ENCODE data around the gene CEMP1. TPM values are rescaled to one million over a fixed set of nuclear protein-coding genes. Genes with fewer than 3 reads are reported as not detected.

Gene CEMP1
- total RNA-seq, 2 experiments from 2014 or later, result 0.25 to 0.55 TPM

DNA sequence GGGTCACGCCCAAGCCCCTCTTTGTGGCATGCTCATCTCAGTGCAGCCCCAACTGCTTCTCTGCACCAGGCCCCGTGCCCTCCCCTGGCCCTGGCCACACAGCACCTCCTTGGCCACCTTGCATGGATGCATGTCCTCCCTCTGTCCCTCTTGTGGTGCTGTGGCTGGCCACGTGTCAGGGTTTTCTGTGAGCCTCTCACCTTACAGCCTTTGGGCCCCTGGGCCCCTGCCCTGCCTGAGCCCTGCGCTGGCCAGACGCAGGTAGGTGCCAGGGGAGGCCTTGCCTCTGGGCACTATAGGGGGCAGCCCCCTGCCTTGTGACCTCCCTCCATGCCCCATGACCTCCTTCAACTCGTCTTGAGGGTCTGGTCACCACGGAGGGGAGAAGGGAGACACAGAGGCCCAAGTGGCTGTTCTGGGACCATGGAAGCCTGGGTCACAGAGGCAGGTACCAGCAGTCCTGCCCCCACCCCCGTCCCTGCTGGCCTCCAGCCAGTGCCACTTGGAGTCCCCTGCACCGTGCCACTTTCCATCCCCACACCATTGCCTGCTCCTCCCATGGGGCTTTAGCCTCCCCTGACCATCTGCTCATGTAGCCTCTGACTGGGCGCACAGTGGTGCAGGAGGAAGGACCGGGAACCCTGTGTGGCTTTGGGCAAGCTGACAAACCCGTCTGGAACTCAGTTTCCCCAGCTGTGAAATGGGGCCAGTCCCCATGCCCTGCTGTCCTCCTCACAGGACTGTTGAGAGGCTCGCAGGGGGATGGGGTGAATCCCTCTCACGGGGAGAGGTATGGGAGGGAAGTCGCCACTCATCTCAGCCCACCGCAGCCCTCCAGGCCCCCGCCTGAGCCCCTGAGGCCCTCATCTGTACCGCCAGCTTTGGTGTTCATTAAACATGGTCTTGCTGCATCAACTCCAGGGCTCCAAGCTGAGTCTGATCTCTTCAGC, 29.0 kb downstream of the CEMP1 start:
- no peak overlapping the region for H2AFZ ChIP-seq (ENCODE audit: low read length)
- no peaks in the 10 kb centered on the region for H4K20me1 ChIP-seq (ENCODE audit: insufficient read depth, low read length)
- peaks cover 18% of the 10 kb centered on the region for H3K4me1 ChIP-seq (ENCODE audit: insufficient read depth, low read length, poor library complexity, severe bottlenecking)
- intact Hi-C loops (cut with micrococcal nuclease; ENCODE audit: unreplicated experiment), result loop anchor here (1.0 to 2.0 kb wide), 2 partner anchors 27 to 72 kb away; partner anchors contain the start of gene TBC1D24
- ChIA-PET CTCF (ENCODE audit: unreplicated experiment) (no interaction called here), POLR2A (interaction anchor here (1.0 kb wide), 1 partner anchor 32 kb away, joined by 3 read pairs; no protein-coding TSS in a partner anchor)
- no peaks in the 10 kb centered on the region for H3K79me2 ChIP-seq (ENCODE audit: insufficient read depth, low read depth, low read length)
- H3K9me3 ChIP-seq (ENCODE audit: low read length), result no peaks in the 10 kb centered on the region
- H3K4me2 ChIP-seq (ENCODE audit: low read length), result no peak overlapping the region; the same call in 1 of the 2 replicates
- H3K27ac ChIP-seq (ENCODE audit: low read depth, low read length, poor library complexity, severe bottlenecking), result no peak overlapping the region
- BruUV-seq (replicated peaks), result no TSS peak
- H3K36me3 ChIP-seq (ENCODE audit: insufficient read depth, low read length), result peaks cover 27% of the 10 kb centered on the region
- H3K4me3 ChIP-seq (ENCODE audit: low read depth, low read length, poor library complexity, severe bottlenecking), result no peak overlapping the region
- no peak for TF ChIP-seq EZH2phosphoT487 (IDR thresholded peaks at IDR 0.05; ENCODE audit: borderline replicate concordance, low read depth, low read length)
- TF ChIP-seq, protein P1, sequence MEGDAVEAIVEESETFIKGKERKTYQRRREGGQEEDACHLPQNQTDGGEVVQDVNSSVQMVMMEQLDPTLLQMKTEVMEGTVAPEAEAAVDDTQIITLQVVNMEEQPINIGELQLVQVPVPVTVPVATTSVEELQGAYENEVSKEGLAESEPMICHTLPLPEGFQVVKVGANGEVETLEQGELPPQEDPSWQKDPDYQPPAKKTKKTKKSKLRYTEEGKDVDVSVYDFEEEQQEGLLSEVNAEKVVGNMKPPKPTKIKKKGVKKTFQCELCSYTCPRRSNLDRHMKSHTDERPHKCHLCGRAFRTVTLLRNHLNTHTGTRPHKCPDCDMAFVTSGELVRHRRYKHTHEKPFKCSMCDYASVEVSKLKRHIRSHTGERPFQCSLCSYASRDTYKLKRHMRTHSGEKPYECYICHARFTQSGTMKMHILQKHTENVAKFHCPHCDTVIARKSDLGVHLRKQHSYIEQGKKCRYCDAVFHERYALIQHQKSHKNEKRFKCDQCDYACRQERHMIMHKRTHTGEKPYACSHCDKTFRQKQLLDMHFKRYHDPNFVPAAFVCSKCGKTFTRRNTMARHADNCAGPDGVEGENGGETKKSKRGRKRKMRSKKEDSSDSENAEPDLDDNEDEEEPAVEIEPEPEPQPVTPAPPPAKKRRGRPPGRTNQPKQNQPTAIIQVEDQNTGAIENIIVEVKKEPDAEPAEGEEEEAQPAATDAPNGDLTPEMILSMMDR (conservative IDR thresholded peaks at IDR 0.05; ENCODE audit: low read length), result no peak
- H3K9me2 ChIP-seq (ENCODE audit: insufficient read depth, low read length), result no peaks in the 10 kb centered on the region
- no peak for DNase-seq (ENCODE audit: low spot score)

DNA sequence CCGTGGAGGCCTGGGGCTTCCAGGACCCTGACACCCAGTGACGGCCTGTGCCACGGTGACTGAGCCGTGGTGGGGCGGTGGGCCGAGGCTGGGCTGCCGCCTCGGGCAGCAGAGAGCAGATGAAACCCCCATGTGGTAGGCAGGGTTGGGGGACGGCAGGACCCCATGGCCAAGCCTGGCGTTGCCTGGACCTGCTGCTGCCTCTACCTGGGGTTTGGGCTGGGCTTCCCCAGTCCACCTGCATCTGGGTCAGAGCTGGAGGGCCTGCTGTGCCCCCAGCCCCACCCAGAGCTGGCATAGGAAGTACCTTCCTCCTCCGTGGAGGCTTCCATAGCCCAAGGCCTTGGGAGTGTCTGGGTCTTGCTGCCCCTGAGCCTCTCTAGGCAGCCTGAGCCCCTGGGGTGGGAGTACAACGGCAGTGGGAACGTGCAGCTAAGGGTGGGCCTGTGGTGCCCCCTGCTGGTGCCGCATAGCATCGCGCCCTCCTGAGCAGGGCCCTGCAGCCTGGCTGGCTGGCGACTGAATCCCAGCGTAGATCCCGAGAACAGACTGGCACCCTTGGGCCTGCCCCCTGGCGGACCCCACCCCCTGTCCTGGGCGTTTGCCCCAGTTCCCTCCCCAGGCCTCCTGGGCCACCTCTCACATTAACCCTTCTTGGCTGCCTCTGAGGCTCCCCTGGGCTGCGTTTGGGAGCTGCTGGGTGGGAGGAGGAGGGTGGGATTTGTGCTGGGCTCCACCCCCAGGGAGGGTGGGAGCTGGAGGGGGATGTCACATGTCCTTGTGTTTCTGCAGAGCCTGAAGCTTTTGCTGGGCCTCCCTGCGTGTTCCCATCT, 30.1 kb downstream of the CEMP1 start:
- Histone ChIP-seq H4K20me1 (ENCODE audit: insufficient read depth, low read length) (no peaks in the 10 kb centered on the region), H3K4me2 (ENCODE audit: low read length) (peak overlapping the region; percentile 44; the same call in 1 of the 2 replicates), H3K4me3 (ENCODE audit: low read depth, low read length, poor library complexity, severe bottlenecking) (no peak overlapping the region), H3K36me3 (ENCODE audit: insufficient read depth, low read length) (peaks cover 37% of the 10 kb centered on the region), H3K9me3 (ENCODE audit: low read length) (no peaks in the 10 kb centered on the region), H3K9me2 (ENCODE audit: insufficient read depth, low read length) (no peaks in the 10 kb centered on the region), H3K27ac (ENCODE audit: low read depth, low read length, poor library complexity, severe bottlenecking) (no peak overlapping the region), H3K4me1 (ENCODE audit: insufficient read depth, low read length, poor library complexity, severe bottlenecking) (peaks cover 10% of the 10 kb centered on the region), H2AFZ (ENCODE audit: low read length) (no peak overlapping the region), H3K79me2 (ENCODE audit: insufficient read depth, low read depth, low read length) (no peaks in the 10 kb centered on the region)
- BruUV-seq (replicated peaks), result no TSS peak
- DNase-seq (ENCODE audit: low spot score), result peak; percentile 83
- intact Hi-C loops (cut with micrococcal nuclease; ENCODE audit: unreplicated experiment), result loop anchor here (1.0 to 2.0 kb wide), 2 partner anchors 26 to 71 kb away; partner anchors contain the start of gene TBC1D24
- ChIA-PET CTCF (ENCODE audit: unreplicated experiment) (no interaction called here), POLR2A (interaction anchor here (1.0 kb wide), 1 partner anchor 31 kb away, joined by 3 read pairs; no protein-coding TSS in a partner anchor)
- TF ChIP-seq EZH2phosphoT487 (IDR thresholded peaks at IDR 0.05; ENCODE audit: borderline replicate concordance, low read depth, low read length), result no peak
- TF ChIP-seq, protein P1 (conservative IDR thresholded peaks at IDR 0.05; ENCODE audit: low read length), result peak; percentile 98
